ENCODE measurements around the gene GOLGB1.

- TF ChIP-seq, protein P1, sequence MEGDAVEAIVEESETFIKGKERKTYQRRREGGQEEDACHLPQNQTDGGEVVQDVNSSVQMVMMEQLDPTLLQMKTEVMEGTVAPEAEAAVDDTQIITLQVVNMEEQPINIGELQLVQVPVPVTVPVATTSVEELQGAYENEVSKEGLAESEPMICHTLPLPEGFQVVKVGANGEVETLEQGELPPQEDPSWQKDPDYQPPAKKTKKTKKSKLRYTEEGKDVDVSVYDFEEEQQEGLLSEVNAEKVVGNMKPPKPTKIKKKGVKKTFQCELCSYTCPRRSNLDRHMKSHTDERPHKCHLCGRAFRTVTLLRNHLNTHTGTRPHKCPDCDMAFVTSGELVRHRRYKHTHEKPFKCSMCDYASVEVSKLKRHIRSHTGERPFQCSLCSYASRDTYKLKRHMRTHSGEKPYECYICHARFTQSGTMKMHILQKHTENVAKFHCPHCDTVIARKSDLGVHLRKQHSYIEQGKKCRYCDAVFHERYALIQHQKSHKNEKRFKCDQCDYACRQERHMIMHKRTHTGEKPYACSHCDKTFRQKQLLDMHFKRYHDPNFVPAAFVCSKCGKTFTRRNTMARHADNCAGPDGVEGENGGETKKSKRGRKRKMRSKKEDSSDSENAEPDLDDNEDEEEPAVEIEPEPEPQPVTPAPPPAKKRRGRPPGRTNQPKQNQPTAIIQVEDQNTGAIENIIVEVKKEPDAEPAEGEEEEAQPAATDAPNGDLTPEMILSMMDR (conservative IDR thresholded peaks at IDR 0.05; ENCODE audit: low read depth, low read length), result no peak
- TF ChIP-seq RCOR1 (IDR thresholded peaks at IDR 0.05; ENCODE audit: insufficient replicate concordance, low read length) (no peak), CEBPB (IDR thresholded peaks at IDR 0.05; ENCODE audit: low read depth, low read length) (no peak), POLR2A (IDR thresholded peaks at IDR 0.05; ENCODE audit: low read depth, low read length) (no peak), CHD1 (IDR thresholded peaks at IDR 0.05; ENCODE audit: low read depth, low read length) (no peak), RFX5 (IDR thresholded peaks at IDR 0.05; ENCODE audit: low read depth, low read length) (no peak), FOS (IDR thresholded peaks at IDR 0.05; ENCODE audit: low read depth, low read length) (no peak), SMC3 (IDR thresholded peaks at IDR 0.05; ENCODE audit: low read depth, low read length) (no peak)
These were observed 57.4 kb downstream of the GOLGB1 start for GRCh38 chr3:121692010-121692699.
